HG02759 (cell line): ENCODE measurements around the gene VLDLR.

Source experiments
- ATAC-seq: cut with Tn5 transposase; IDR thresholded peaks from one replicate; pipeline ENCODE4 v1.9.1; 2021; ENCODE audit warnings: mild to moderate bottlenecking, moderate library complexity; ENCODE audit not compliant: unreplicated experiment

The VLDLR gene

DNA sequence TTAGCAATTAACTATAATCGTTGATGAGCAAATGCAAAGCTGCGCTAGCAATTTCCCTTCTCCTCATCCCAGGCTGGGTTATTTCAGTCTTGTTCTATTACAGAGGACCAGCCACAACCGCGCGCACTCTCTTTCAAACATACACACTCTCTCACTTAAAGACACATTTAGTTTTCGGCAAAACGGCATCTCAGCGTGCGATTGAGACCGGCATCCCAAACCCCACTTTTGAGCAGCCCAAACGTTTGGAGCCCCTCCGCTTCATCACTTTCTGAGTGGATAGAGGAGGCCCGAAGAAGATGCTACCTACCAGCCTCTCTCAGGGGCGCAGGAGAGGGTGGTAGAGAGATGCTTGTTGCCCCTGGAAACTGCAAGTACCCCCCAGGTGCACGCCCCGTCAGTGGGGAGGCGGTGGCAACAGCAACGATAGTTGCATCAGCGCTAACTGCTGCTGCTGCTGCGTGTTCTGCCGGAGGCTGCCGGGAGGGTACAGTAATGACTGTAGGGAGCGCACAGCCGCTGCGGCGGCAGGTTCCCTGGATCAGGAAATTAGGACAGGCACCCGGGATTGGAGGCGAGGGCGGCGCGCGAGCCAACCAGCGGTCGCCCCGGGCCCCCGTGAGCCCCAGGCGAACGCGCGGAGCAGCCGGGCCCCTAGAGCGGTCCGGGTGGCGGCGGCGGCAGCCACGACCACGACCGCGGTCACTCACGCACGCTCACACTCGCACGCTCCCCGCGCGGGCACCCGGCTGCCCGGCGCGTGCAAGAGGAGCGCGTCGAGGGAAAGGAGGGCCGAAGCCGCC lies 467 bp upstream of the VLDLR start:
- peak; percentile 43 for ATAC-seq

DNA sequence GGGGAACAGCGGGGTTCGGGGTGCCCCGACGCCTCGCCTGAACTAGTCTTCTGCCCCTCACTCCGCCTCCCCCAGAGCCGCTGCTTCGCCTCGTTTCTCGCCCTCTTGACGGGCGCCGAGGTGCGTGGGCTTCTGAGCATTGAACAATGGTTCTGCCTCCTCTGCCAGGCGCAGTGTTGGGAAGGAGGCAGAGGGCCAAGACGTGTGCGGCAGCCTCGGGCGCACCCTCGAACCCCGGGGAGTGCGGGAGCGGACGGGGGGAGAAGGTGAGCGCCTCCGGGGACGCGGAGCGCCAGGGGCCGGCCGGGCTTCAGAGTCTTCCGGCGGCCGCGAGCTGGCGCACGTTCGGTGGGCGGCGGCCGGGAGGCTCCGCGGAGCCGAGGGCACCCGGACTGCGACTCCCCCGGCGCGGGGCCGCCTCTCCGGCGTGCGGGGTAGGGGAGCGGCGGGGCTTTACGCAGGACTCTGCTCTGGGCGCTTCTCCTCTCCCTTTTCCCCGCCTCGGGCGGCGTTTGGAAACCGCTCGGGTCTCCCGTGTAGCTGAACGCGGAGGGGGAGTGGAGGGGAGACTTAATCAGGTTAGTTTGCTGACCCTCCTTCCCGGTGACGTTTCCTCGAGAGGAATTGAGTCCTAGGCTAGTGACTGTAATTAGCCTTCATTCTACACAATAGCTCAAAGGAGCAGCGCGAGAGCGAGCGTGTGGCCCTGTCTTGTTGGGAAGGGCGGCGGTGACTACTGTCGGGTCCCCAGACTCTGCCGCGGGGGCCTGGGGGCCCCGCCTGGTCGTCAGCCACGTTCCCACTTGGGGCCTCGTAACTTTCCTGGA lies 1.1 kb downstream of the VLDLR start:
- ATAC-seq: peak; percentile 35

DNA sequence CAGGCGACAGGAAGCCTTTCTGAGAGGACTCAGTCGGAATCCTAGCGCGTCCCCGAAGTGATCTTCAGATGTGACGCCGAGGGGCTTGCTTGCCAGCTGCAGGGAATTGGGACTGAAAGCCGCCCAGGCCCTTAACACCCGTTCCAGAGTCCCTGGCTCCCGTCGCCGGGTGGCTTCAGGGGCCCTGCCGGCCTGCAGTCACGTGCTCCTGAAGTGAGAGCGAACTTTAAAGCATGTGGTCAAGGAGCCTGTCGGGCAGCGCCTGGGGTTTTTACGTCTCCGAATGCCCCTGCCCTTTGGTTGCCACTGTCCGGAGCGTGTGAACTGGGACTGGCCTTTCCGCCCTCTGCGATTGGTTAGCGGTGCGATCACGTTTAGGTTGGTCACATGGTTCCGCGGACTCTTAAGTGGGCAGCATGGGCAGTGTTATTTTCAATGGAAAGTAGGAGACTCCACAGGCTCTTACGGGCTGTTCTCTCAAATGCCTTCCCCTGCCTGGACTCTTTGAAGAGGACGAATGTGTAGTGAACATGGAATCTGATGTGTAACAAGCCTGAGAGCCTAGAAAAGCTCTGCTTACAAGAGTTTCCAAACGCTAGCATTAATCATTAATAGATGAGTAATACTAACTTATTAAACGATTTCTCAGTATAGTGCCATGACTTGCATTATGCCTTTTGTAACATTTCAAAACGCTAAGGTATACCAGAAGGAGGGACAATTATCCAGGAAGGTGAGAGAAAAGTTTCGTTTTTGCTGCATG lies 1.9 kb downstream of the VLDLR start:
- no peak for ATAC-seq

DNA sequence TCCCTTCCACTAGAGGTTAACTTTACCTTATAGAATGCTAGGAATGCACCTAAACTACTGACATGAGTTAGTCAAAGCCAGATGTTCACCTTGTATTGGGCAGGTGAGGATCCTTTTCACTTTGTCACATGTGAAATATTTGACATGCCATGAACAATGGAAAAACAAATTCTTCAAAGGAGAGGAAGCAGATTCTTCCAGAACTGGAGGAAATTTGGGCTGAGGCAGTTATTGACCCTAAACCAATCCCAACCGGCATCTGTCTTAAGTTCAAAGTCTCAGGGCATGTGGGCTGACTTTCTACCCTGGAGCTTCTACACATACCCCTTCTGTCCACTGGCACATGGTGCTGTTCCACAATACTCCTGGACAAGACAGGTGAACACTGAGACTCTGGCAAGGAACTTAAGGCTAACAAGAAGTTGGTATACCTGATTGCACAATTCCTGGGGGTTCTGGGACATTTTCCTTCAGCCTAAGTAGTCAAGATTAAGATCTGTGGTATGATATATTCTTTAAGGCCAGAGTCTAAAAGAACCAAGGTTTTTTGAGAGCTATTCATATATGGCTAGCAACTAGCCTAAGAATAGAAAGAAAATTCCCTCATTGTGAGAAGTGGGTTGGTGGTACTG lies 2.6 kb downstream of the VLDLR start:
- no peak for ATAC-seq

DNA sequence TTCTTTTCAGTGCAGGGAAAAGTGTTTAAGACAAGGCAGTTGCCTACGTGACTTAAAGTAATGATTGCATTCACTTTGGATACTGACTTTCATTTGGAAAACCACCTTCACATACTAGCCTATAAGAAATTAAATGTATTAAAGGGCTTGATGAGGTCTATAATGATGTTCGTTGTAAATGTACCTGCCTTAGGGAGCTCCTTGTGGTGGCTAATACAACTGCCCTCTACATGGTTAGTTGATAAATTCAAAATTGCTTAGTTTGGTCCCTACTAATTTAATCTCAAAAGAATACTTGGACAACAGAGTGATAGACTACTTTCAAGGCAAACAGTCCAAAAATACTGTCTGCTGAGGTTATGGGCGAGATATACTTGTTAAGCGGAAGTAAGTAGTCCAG lies 3.8 kb downstream of the VLDLR start:
- no peak for ATAC-seq

DNA sequence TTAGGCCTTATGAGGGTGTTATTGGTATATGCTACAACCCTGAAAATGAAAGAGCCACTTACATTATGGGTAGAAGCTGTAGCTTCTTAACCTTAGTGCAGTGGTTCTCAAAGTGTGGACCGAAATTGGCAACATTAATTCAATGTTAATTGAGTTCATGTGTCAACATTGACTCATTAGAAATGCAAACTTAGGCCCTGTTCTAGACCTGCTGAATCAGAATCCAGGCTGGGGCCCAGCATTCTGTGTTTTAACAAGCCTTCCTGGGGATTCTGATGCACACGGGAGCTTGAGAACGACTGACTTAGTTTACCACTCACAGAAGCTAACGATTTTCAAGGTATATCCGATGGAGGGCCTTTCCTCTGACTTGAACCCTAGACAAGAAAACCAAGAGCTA lies 7.3 kb downstream of the VLDLR start:
- ATAC-seq: no peak

DNA sequence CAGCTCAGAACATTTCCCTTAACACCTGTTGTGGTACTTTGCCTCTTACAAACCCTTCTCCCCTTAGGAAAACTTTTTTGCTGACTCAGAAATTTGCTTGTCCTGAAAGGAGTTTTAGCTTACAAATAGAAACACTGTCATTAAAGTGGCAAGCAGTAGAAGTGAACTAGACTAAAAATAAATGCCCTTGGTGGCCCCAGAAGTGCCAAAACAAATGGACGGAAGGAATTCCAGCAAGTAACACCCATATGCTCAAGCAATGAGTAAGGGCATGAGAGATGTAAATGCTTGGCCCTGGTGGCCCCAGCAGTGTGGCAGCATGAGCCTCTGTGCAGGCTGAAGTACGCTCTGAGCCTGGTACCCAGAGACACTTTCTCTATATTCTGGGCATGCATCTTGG lies 8.6 kb downstream of the VLDLR start:
- no peak for ATAC-seq

DNA sequence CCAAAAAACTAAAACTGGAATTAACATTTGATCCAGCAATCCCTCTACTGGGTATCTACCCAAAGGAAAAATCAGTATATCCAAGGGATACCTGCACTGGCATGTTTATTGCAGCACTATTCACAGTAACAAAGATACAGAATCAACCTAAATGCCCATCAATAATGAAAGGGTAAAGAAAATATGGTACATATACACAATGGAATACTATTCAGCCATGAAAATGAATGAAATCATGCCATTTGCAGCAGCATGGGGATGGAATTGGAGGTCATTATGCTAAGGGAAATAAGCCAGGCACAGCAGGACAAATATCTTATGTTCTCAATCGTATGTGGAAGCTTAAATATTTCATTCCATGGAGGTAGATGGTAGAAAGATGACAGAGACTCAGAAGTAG lies 9.7 kb downstream of the VLDLR start:
- no peak for ATAC-seq

DNA sequence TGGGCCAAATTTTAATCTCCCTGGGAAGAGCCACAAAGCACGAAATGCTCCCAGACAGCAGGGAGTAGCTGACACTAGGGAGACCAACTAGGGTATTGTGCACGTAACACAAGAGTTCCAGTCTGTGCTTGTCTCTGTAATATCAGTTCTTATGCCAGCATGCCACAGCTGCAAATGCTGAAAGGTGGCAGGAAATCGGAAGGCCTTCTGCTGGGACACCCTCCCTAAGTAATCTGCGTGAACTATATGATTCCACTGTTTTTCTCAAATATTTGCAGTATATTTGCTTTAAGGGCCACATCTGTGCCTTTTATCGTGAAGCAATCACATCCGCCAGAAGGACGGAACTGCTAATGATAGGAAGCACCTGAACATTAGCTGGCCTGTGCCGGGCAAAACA lies 12.6 kb downstream of the VLDLR start:
- ATAC-seq: no peak

DNA sequence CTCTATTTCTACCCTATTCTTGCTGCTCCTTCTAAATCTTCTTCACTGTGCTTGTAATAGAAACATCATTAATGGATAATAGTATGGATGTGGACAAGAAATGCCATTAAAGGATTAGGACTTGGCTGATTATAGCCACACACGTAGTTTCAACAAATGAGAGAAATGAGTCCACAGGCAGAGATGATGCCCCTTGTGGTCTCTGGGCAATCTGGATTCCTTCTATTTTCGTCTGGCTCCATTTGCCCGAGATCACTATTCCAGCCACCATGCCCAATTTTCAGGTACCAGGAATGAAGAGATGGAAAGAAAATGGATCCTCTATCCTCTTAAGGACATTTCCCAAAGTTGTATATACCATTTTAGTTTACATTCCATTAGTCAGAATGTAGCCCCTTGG lies 13.2 kb downstream of the VLDLR start:
- no peak for ATAC-seq

DNA sequence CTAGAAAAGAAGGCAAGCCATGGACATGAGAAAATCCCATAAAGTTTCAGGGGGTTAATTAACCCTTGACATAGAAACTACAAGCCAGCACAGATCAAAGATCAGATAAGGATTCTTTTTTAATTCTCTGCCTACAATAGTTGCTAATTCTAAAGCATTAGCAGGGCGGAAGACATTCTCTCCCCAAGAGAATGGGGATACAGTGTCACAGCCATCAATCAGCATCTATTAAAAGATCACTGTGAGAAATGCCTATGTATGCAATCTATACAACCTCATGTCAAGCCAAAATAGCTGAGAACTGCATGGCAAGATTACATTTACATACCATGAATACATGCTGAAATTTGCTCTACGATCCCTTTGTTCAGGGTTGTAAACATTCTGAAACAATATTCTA lies 14.3 kb downstream of the VLDLR start:
- no peak for ATAC-seq

DNA sequence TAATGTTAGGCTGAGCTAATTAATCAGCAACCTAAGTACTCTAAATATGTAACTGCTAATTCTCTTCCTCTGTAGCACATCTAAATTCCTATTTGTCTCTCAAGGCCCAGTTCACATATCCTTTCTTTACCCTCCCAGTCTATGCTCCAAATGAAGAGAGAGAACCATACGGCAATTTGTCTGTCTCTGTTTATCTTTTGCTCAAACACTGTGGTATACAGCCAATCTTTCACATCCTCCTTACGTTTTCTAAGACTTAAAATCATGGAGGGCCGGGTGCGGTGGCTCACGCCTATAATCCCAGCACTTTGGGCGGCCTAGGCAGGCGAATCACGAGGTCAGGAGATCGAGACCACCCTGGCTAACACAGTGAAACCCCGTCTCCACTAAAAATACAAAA lies 15.8 kb downstream of the VLDLR start:
- no peak for ATAC-seq

DNA sequence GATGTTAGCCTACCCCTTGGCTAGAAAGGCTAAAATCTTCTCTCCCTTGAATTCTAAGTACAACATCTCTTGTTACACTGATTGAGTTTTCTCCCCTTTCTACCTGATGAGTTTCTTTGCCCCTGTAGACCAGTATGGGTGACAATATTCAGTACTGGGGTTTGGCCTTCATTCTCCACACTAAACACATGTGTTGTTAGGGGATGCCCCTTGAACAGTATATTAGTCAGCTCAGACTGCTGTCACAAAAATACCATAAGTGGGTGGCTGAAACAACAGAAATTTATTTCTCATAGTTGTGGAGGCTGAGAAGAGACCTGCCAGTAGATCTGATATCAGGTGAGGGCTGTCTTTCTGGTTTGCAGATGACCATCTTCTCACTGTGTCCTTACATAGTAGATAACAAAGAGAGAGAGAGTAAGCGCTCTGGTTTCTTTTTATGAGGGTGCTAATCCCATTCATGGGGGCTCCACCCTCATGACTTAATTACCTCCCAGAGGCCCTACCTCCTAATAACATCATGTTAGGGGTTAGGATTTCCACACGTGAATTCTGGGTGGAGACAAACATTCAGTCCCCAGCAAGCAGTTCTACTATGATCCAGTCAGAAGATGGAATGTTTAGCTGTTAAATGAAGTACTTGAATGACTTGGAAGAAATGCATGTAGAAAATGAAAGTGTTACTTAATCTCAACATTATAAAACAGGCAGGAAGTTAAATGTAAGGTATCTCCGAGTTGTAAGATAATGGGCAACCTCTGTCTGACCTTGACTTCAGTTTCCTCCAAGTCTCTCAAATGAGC lies 17.5 kb downstream of the VLDLR start:
- ATAC-seq: peak; percentile 95

DNA sequence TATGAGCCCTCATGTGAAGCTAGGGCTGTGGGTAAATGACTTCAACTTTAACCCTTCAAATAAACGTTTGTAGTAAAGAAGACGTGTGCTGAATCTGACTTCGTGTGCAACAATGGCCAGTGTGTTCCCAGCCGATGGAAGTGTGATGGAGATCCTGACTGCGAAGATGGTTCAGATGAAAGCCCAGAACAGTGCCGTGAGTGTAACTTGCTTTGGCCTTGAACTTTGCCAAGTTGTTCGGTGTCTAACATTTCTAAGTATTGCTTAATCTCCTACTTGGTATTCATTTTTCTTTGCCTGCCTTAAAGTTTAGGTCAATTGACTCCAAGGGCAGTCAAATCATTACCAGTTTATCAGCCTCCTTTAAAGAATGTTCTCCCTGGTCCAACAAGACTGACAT lies 18.2 kb downstream of the VLDLR start:
- ATAC-seq: no peak

DNA sequence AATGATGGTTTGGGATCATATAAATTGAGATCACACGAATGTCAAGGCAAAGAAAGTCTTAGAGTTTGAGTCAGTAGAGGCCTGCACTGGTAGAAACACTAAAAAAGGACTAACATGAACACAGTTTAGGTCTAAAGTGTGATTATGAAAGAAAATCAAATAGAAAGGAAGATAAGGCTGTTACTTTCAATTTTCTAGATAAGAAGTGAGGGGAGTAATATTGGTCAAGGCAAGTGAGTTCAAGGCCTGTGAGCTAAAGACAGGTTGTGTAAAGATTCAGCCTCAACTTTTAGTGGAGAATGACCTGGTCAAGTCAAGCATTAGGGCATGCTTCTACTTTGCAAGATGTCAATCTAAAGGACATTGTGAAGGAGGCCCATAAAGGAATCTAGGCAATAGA lies 19.0 kb downstream of the VLDLR start:
- no peak for ATAC-seq

DNA sequence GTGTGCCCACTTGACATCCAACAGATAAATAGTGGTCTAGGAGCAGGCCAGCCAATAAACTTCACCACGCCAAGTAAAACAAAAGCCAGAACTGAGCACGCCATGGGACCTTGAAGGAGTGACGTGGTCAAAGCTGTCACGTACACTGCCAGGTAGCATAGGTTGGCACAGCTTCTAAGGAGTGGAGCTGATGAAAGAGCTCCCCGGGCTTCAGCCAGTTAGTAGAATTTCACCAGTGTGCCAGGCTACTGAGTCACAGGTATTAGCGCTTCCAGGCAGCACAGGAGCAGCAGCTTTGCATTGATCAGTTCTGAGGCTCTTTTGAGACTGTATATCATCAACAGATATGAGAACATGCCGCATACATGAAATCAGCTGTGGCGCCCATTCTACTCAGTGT lies 19.4 kb downstream of the VLDLR start:
- no peak for ATAC-seq

DNA sequence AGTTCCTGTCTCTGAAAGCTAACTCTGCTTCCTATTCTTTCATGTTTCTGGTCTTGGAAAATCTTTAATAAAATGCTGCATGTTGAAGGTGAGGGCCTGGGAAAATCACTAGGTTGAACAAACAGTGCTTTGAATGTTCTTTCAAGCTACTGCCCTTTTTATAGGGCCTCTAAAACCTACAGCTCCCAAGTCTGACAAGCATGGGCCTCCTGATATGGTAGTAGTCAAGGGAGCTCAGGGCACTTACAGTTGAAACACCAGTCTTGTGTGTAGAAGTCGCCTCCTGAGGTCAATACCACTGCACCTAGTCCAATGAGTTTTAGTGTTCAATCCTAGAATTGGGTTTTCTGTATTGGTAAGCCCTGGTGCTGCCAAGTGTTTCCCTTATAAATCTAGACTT lies 20.5 kb downstream of the VLDLR start:
- ATAC-seq: no peak

DNA sequence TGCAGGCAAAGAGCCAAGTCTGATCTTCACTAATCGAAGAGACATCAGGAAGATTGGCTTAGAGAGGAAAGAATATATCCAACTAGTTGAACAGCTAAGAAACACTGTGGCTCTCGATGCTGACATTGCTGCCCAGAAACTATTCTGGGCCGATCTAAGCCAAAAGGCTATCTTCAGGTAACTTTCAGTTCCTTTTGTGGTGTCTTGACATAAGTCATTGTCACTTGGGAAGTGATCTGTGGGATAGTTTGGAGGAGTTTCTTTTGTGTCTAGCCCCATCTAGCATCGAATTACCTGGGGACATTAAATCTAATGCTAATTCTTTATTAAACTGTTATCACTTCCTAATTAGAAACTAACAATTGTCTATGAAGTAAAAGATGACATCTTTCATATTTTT lies 24.0 kb downstream of the VLDLR start:
- peak; percentile 82 for ATAC-seq

DNA sequence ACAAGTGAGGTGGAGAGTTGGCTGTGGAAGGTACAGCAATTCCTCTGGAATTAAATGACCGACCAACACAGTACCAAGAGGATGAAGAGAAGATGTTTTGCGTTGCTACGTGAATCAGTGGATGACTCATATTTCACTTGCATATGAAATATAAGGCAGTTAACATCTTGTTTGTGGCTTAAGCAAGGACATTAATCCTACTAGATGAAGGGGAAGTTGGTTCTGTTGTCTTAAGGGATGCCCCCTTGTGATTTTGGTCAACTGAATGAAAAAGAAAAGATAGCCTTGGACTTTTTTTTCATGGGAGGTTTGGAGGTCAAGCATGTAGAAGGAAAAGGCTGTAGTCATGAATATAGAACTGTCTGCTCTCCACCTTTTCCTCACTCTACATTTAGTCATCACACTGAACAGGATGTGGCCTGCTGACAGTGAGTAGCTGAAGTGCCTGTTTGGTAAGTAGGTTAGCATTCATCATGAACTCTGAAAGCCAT lies 33.9 kb downstream of the VLDLR start:
- ATAC-seq: no peak

DNA sequence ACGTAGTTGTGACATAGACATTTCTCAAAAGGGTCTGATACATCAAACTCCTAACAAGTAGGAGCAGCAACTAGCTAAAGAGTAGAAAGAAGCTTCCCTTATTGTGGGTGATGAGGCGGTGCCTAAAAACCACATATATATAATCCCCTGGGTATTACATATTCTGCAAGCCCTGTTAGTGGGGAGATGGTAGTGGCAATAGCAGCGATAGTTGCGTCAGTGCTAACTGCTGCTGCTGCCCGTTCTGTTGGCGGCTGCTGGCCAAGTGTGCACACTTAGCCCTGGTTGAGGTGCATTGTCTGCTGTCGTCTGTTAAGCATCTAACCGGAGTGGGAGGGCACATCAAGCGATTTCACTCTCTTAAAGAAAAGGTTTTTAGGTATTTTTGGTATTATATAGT lies 35.8 kb downstream of the VLDLR start:
- ATAC-seq: peak; percentile 70
